Liver (tissue), 9 donors: ENCODE measurements around the gene DOCK2. TPM values are rescaled to one million over a fixed set of nuclear protein-coding genes. Genes with fewer than 3 reads are reported as not detected.

Experiments
- DNase-seq: peaks from one replicate; pipeline ENCODE4 v3.0.0-alpha.2; 2017; ENCODE audit warnings: low spot score
- H3K27ac ChIP-seq, 2 donors: one replicate each; pipeline ENCODE4 v1.7.0; 2013; ENCODE audit warnings: inconsistent platforms in 2 of 2, low read length in 2 of 2, control low read depth in 1 of 2, low read depth in 1 of 2, mild to moderate bottlenecking in 1 of 2
- H3K27me3 ChIP-seq, 4 donors: one replicate each; pipeline versions ENCODE4 v1.6.1 to v1.7.0; 2013; ENCODE audit warnings: low read length in 3 of 4, inconsistent platforms in 1 of 4, mild to moderate bottlenecking in 1 of 4, moderate library complexity in 1 of 4; ENCODE audit not compliant: control insufficient read depth in 4 of 4, insufficient read depth in 4 of 4
- H3K36me3 ChIP-seq, 4 donors: one replicate each; pipeline versions ENCODE4 v1.6.1 to v1.7.0; 2013; ENCODE audit warnings: low read length in 3 of 4, mild to moderate bottlenecking in 3 of 4, low read depth in 1 of 4, moderate library complexity in 1 of 4; ENCODE audit not compliant: control insufficient read depth in 4 of 4, insufficient read depth in 3 of 4
- H3K4me1 ChIP-seq, 4 donors: one replicate each; pipeline versions ENCODE4 v1.6.1 to v1.7.0; 2013; ENCODE audit warnings: low read length in 3 of 4, mild to moderate bottlenecking in 3 of 4, moderate library complexity in 1 of 4; ENCODE audit not compliant: control insufficient read depth in 4 of 4, insufficient read depth in 4 of 4
- H3K4me3 ChIP-seq, 3 donors: one replicate each; pipeline versions ENCODE4 v1.6.1 to v1.7.0; 2013; ENCODE audit warnings: low read length in 3 of 3, control low read depth in 1 of 3, low read depth in 1 of 3, mild to moderate bottlenecking in 1 of 3
- H3K9ac ChIP-seq, 2 donors: one replicate each; pipeline ENCODE4 v1.7.0; 2013; ENCODE audit warnings: low read length in 2 of 2, mild to moderate bottlenecking in 2 of 2, moderate library complexity in 2 of 2, control low read depth in 1 of 2, low read depth in 1 of 2
- H3K9me3 ChIP-seq, 4 donors: one replicate each; pipeline versions ENCODE4 v1.6.1 to v1.7.0; 2013; ENCODE audit warnings: low read length in 3 of 4; ENCODE audit not compliant: control insufficient read depth in 4 of 4
- EGR1 ChIP-seq, 2 donors: IDR thresholded peaks; 2 replicates each; pipeline ENCODE4 v1.6.1; 2016 to 2018; ENCODE audit warnings: antibody characterized with exemption in 2 of 2, low read depth in 2 of 2
- FOXA1 ChIP-seq: IDR thresholded peaks from 2 replicates; pipeline ENCODE4 v1.6.1; 2016; ENCODE audit warnings: antibody characterized with exemption
- FOXA2 ChIP-seq: IDR thresholded peaks from 2 replicates; pipeline ENCODE4 v1.6.1; 2016; ENCODE audit warnings: antibody characterized with exemption
- GABPA ChIP-seq, 2 donors: IDR thresholded peaks in 1 of 2; conservative IDR thresholded peaks in 1 of 2; 2 replicates each; pipeline ENCODE4 v1.6.1; 2016; ENCODE audit warnings: antibody characterized with exemption in 2 of 2, mild to moderate bottlenecking in 1 of 2, moderate library complexity in 1 of 2
- HNF4A ChIP-seq, 2 donors: conservative IDR thresholded peaks; 2 replicates each; pipeline ENCODE4 v1.6.1; 2016; ENCODE audit warnings: antibody characterized with exemption in 2 of 2, mild to moderate bottlenecking in 2 of 2
- HNF4G ChIP-seq: IDR thresholded peaks from 2 replicates; pipeline ENCODE4 v1.6.1; 2016; ENCODE audit warnings: antibody characterized with exemption
- JUND ChIP-seq, 2 donors: IDR thresholded peaks; 2 replicates each; pipeline ENCODE4 v1.6.1; 2016; ENCODE audit warnings: antibody characterized with exemption in 2 of 2
- NR2F2 ChIP-seq: IDR thresholded peaks from 2 replicates; pipeline ENCODE4 v1.6.1; 2016; ENCODE audit warnings: antibody characterized with exemption
- RAD21 ChIP-seq, 2 donors: IDR thresholded peaks; 2 replicates each; pipeline ENCODE4 v1.6.1; 2016; ENCODE audit warnings: antibody characterized with exemption in 2 of 2, mild to moderate bottlenecking in 2 of 2
- REST ChIP-seq: IDR thresholded peaks from 2 replicates; pipeline ENCODE4 v1.6.1; 2016; ENCODE audit warnings: antibody characterized with exemption, mild to moderate bottlenecking
- RXRA ChIP-seq, 2 donors: IDR thresholded peaks; 2 replicates each; pipeline ENCODE4 v1.6.1; 2017 to 2018; ENCODE audit warnings: antibody characterized with exemption in 2 of 2, mild to moderate bottlenecking in 1 of 2
- SP1 ChIP-seq: IDR thresholded peaks from 2 replicates; pipeline ENCODE4 v1.6.1; 2018; ENCODE audit warnings: antibody characterized with exemption, mild to moderate bottlenecking
- TAF1 ChIP-seq: conservative IDR thresholded peaks from 2 replicates; pipeline ENCODE4 v1.6.1; 2016; ENCODE audit warnings: antibody characterized with exemption, mild to moderate bottlenecking
- YY1 ChIP-seq: IDR thresholded peaks from 2 replicates; pipeline ENCODE4 v1.6.1; 2016; ENCODE audit warnings: antibody characterized with exemption, mild to moderate bottlenecking
- WGBS: extraction: QIAGEN DNeasy Blood & Tissue Kit; methylation state at CpG from one replicate; pipeline ENCODE4 v1.1.7; 2013; 5-methylcytosine and 5-hydroxymethylcytosine counted together
- polyA plus RNA-seq, 2 donors: library from polyadenylated mRNA; stranded (reverse) in 1 of 2; unstranded in 1 of 2; fragments of 200-250 nt in 1 of 2; fragments of >200 nt in 1 of 2; fragmentation: Nextera tagmentation in 1 of 2; extraction: Ambion mirVana in 1 of 2; gene quantifications; one replicate each; pipeline versions ENCODE4 v1.2.1 to v1.2.3, GENCODE V29; 2013 to 2015
- total RNA-seq, 2 donors: library from RNA; depleted of rRNA; stranded (reverse); fragments of >200 nt; gene quantifications; one replicate each; pipeline ENCODE4 v1.2.3, GENCODE V29; 2014
- TF ChIP-seq, protein P1 (sequence below): IDR thresholded peaks from 2 replicates; pipeline ENCODE4 v1.6.1; 2016; ENCODE audit warnings: antibody characterized with exemption
- TF ChIP-seq, protein P2 (sequence below): IDR thresholded peaks from 2 replicates; pipeline ENCODE4 v1.6.1; 2016; ENCODE audit warnings: antibody characterized with exemption
- TF ChIP-seq, protein P3 (sequence below): fragments of 150-350 bp; IDR thresholded peaks from 2 replicates; pipeline ENCODE4 v1.5.1; 2017; ENCODE audit warnings: improper control_type of control experiment, low read depth, low read length; ENCODE audit not compliant: missing input control
- donor health status: healthy.
- donor health status: healthy.
- donor health status: healthy.
- donor health status: healthy.
- donor health status: healthy.

The DOCK2 gene
- total and polyA plus RNA-seq, 4 donors, result 2.3 to 26.6 (median 8.2) TPM

DNA sequence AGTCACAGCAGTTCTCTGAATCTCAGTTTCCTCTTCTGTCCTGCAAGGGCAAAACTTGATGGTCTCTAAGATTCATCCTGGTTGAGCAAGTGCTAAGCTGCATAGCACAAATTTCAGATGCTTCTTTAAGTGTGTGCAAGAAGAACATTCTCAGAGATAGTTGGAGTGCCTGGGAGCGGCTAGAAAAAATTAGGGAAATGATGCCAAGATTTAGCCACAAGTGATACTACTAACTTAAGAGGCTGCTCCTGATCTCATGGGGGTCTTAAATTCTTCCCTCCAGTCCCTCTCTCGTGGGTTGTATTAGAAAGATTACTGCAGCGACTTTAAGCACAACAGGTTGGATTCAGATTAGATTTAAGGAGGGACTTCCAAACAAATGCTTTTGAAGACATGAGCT lies 319.1 kb downstream of the DOCK2 start:
- TF ChIP-seq TAF1, result no peak
- 74% methylated on average over 3 of the region's 3 CpGs for WGBS
- no peak for DNase-seq
- Histone ChIP-seq H3K4me3 (no peak overlapping the region), H3K9ac (no peak overlapping the region), H3K36me3 (no peaks in the 10 kb centered on the region), H3K27me3 (no peaks in the 10 kb centered on the region), H3K27ac (no peak overlapping the region), H3K9me3 (no peaks in the 10 kb centered on the region), H3K4me1 (no peaks in the 10 kb centered on the region)

GRCh38 chr5:169956756-169957155 lies 319.7 kb downstream of the DOCK2 start:
- no peak overlapping the region for H3K9ac ChIP-seq
- H3K9me3 ChIP-seq, result no peaks in the 10 kb centered on the region
- no peak for TF ChIP-seq RAD21 (IDR thresholded peaks at IDR 0.05)
- no peak for TF ChIP-seq SP1
- TF ChIP-seq, protein P1, sequence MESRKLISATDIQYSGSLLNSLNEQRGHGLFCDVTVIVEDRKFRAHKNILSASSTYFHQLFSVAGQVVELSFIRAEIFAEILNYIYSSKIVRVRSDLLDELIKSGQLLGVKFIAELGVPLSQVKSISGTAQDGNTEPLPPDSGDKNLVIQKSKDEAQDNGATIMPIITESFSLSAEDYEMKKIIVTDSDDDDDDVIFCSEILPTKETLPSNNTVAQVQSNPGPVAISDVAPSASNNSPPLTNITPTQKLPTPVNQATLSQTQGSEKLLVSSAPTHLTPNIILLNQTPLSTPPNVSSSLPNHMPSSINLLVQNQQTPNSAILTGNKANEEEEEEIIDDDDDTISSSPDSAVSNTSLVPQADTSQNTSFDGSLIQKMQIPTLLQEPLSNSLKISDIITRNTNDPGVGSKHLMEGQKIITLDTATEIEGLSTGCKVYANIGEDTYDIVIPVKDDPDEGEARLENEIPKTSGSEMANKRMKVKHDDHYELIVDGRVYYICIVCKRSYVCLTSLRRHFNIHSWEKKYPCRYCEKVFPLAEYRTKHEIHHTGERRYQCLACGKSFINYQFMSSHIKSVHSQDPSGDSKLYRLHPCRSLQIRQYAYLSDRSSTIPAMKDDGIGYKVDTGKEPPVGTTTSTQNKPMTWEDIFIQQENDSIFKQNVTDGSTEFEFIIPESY, result no peak
- no peak for TF ChIP-seq FOXA1
- TF ChIP-seq NR2F2, result no peak
- no peak for TF ChIP-seq TAF1
- TF ChIP-seq JUND (IDR thresholded peaks at IDR 0.05), result no peak
- TF ChIP-seq REST, result no peak
- no peak for TF ChIP-seq HNF4G
- TF ChIP-seq, protein P2, sequence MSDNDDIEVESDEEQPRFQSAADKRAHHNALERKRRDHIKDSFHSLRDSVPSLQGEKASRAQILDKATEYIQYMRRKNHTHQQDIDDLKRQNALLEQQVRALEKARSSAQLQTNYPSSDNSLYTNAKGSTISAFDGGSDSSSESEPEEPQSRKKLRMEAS, result no peak
- TF ChIP-seq GABPA (IDR thresholded peaks at IDR 0.05 in 1 of 2, conservative IDR thresholded peaks at IDR 0.05 in 1 of 2), result no peak
- no peak for TF ChIP-seq RXRA (IDR thresholded peaks at IDR 0.05)
- no peak for TF ChIP-seq YY1
- no peak for TF ChIP-seq HNF4A (conservative IDR thresholded peaks at IDR 0.05)
- no peaks in the 10 kb centered on the region for H3K27me3 ChIP-seq
- DNase-seq, result no peak
- H3K36me3 ChIP-seq, result no peaks in the 10 kb centered on the region
- no peak overlapping the region for H3K27ac ChIP-seq
- H3K4me1 ChIP-seq, result no peaks in the 10 kb centered on the region
- H3K4me3 ChIP-seq, result no peak overlapping the region

DNA sequence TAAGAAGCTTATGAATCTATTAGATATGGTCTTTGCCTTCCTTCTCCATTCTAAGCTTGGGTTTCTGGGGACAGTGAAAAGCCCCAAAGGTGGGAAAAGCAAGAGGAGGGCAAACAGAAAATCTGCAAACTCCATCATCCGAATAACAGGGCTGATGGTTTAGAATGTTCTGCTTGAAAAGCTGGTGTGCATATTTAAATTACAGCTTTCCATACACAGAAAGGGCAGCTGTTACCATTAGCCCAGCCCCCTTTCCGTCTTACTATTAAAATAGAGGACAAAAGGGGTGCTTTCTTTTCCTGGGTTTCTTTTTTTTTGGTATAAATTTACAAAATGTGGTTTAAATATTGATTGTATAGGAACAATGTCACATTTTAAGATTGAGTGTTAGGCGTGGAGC lies 321.2 kb downstream of the DOCK2 start:
- TF ChIP-seq, protein P1, result no peak
- TF ChIP-seq GABPA (IDR thresholded peaks at IDR 0.05 in 1 of 2, conservative IDR thresholded peaks at IDR 0.05 in 1 of 2), result no peak
- no peak for TF ChIP-seq FOXA2
- TF ChIP-seq YY1, result no peak
- no peak for TF ChIP-seq JUND (IDR thresholded peaks at IDR 0.05)
- no peak for TF ChIP-seq EGR1 (IDR thresholded peaks at IDR 0.05; ENCODE audit: low read depth in 2 of 2)
- TF ChIP-seq RAD21 (IDR thresholded peaks at IDR 0.05), result no peak
- TF ChIP-seq, protein P2, result no peak
- no peak for TF ChIP-seq HNF4G
- no peak for TF ChIP-seq FOXA1
- TF ChIP-seq, protein P3, sequence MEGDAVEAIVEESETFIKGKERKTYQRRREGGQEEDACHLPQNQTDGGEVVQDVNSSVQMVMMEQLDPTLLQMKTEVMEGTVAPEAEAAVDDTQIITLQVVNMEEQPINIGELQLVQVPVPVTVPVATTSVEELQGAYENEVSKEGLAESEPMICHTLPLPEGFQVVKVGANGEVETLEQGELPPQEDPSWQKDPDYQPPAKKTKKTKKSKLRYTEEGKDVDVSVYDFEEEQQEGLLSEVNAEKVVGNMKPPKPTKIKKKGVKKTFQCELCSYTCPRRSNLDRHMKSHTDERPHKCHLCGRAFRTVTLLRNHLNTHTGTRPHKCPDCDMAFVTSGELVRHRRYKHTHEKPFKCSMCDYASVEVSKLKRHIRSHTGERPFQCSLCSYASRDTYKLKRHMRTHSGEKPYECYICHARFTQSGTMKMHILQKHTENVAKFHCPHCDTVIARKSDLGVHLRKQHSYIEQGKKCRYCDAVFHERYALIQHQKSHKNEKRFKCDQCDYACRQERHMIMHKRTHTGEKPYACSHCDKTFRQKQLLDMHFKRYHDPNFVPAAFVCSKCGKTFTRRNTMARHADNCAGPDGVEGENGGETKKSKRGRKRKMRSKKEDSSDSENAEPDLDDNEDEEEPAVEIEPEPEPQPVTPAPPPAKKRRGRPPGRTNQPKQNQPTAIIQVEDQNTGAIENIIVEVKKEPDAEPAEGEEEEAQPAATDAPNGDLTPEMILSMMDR, result no peak
- TF ChIP-seq RXRA (IDR thresholded peaks at IDR 0.05), result no peak
- no peak for TF ChIP-seq SP1
- TF ChIP-seq HNF4A (conservative IDR thresholded peaks at IDR 0.05), result no peak
- Histone ChIP-seq H3K27ac (no peak overlapping the region), H3K9me3 (no peaks in the 10 kb centered on the region), H3K36me3 (no peaks in the 10 kb centered on the region), H3K9ac (no peak overlapping the region), H3K4me1 (no peaks in the 10 kb centered on the region), H3K4me3 (no peak overlapping the region), H3K27me3 (no peaks in the 10 kb centered on the region)
- WGBS, result 65% methylated on average over 3 of the region's 3 CpGs
- no peak for DNase-seq
